Cortex of kidney (tissue), 1 donor: ENCODE measurements around the gene ATP6V1A.

ENCODE experiments used
- DNase-seq: peaks from one replicate; lab custom pipeline; 2025; lab: John Stamatoyannopoulos, UW

ATP6V1A gene

GRCh38 chr3:113746548-113747282 is at the start of gene ATP6V1A:
TSS of gene ATP6V1A (plus strand) at chr3:113747035. CDS start at chr3:113778754, 31,719 bp downstream.
- no peak for DNase-seq

- DNase-seq: no peak
Observed at GRCh38 chr3:113697500-113698090, 49.2 kb upstream of the ATP6V1A start.

DNA sequence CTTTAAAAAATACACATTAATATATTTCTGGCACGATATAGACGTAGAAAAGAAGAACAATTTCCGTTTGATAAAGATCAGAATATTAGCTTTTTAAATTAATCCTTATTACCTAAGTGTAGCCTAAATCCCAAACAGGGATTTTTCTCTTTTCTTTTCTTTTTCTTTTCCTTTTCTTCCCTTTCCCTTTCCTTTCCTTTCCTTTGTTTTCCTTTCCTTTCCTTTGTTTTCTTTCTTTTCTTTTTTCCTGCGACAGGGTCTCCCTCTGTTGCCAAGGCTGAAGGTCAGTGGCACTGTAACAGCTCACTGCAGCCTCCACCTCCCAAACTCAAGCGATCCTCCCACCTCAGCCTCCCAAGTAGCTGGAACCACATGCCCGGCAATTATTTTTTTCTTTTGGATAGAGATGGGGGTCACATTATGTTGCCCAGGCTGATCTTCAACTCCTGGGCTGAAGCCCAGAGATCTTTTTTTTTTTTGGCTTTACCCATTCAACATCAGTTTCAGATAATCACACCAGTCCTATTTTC is 48.6 kb upstream of the ATP6V1A start:
- DNase-seq: no peak

GRCh38 chr3:113698956-113699355 is 47.9 kb upstream of the ATP6V1A start:
- DNase-seq: no peak

DNA sequence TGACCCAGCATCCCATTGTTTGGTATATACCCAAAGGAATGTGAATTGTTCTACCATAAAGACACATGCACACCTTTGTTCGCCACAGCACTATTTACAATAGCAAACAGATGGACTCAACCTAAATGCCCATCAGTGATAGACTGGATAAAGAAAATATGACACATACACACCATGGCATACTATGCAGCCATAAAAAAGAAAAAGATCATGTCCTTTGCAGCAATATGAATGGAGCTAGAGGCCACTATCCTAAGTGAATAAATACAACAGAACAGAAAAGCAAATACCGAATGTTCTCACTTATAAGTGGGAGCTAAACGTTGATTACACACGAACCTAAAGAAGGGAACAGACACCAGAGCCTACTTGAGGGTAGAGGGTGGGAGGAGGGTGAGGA is 39.0 kb upstream of the ATP6V1A start:
- no peak for DNase-seq

- no peak for DNase-seq
Observed at GRCh38 chr3:113712129-113712528, 34.7 kb upstream of the ATP6V1A start.

DNA sequence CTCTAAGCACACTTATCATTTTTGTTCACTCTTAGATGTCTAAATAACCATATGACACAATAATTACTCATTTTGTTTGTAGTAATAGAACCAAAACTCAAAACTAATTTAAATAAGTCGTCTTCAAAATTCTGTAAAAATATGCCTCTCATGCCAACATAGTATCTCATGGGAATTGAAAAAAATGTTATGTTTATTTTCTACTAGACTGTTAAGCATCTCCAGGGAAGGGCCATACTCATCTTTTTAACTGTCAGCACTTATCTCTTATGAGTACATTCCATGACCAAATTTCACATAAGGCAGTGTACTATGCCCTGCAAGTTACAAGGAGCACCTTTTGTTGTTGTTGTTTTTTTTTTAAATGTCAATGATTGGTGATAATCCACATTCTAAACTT is 32.1 kb upstream of the ATP6V1A start:
- no peak for DNase-seq

- DNase-seq: no peak
Observed at GRCh38 chr3:113717308-113717707, 29.5 kb upstream of the ATP6V1A start.

- no peak for DNase-seq
Observed at GRCh38 chr3:113717818-113718217, 29.0 kb upstream of the ATP6V1A start.

DNA sequence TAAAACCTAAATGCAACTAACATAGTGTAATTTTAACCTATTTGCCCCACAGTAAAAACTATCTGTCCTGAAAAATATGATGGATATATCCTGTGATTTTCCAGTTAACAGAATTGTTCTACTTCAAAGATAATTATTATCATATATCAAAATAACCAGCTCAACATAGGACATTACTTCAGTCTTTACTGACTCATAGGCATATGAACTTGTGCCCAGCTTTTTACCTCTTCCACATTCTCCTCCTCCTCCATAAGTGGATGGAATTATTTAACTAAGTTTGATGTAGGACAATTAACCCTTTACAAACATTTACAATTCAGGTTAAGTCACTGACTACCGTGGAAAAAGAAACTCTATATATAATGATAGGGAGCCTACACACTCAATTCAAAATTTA is 27.5 kb upstream of the ATP6V1A start:
- no peak for DNase-seq

DNA sequence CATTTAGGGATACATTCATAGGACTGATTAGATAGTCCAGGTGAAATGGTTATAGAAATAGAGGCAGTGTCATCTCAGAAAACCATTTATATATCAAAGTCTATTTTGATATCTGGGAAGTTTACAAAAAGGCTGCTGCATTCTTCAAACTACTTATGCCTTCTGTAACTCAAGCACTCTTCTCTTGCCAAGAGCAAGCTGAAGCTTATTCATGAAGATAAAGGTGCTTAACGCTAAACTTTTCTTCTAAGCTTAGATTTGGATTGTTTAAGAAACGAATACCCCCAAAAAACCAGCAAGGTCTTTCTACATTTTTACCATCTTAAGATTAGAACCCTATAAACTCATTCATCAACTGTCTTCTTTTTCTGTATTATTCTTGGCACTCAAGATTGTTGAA is 27.1 kb upstream of the ATP6V1A start:
- DNase-seq: no peak

- DNase-seq: no peak
Observed at GRCh38 chr3:113721636-113722035, 25.2 kb upstream of the ATP6V1A start.

DNA sequence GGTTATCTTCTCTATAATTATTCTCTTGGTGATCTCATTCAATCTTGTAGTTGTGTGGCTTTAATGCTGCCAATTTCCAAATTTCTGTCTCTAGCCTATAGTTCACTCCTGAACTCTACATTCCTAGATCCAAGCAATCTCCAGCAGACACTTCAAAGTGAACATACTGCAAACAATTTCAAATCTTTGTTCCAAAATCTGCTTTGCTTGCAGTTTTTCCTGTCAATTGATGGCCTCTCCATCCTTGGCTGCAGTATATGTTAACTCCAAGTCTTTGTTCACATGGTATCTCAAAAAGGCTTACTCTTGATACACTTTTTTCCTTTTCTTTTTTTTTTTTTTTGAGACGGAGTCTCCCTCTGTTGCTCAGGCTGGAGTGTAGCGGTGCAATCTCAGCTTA is 18.2 kb upstream of the ATP6V1A start:
- no peak for DNase-seq

DNA sequence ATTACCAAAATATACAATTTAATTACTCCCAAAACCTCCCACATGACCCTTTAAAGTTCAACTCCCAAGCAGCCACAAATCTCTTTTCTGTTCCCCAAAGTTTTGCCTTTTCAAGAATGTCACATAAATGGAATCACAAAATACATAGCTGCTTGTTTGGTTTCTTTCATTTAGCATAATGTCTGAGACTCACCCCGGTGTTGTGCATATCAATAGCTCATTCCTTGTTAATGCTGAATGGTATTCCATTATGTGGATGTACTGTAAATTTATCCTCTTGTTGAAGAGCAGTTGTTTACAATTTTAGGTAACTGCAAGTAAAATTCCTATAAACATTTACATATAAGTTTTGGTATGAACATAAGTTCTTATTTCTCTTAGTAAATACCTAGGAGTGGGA is 16.3 kb upstream of the ATP6V1A start:
- no peak for DNase-seq

GRCh38 chr3:113731694-113732093 is 15.1 kb upstream of the ATP6V1A start:
- DNase-seq: no peak

DNA sequence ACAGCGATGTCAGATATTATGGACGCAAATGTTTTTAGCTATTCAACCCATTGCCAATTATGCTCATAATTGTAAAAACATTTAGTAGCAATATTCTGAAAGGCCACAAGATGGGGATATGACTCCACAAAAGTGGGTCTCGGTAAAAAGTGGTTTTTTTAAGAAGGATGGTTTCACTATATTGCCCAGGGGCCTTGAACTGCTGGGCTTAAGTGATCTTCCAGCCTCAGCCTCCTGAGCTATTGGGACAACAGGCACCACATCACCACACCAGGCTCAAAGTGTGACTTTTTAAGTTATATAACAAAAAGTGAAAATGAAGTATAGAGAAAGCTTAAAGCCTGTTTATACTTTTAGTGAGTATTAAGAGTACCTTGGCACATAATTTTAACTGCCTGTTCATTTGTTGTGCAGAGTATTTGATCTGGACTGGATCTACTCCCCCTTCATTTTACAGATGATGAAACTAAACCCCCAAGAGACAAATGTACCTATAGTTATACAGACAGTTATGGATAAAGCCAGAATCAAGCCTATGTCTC is 10.2 kb upstream of the ATP6V1A start:
- no peak for DNase-seq

DNA sequence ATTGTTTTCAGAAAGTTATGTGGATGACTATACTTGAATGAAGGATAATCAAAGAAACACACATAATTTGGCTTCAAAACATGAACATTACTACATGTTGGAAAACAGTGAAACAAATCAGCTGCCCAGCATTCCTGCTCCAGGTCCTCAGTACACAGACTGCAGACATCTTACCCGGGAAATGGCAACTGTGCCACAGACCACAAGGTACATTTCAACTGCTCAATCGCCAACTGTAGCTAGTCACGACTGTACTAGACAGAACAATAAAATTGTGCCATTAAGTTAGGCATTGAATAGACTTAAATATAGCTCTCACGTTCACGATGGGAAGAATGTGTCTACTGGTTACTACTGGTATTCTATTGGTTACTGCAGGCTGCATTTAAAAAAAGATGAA is 5.7 kb upstream of the ATP6V1A start:
- DNase-seq: no peak

DNA sequence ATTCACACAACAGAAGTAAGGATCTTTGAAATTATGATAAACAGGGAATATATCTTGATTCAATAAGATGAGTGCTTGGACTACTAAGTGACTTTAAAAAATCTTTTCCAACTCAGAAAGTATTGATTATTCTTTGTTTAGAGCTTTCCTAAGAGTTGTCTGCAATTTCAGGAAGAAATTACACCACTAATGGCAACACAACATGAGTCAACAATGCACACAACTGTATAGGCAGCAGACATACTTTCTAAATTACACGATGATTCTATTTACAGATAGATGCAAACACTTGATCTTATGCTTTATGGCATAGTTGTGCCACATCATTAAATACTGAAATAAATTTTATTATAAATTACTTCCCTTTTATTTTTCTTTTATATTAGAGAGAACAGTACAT is 5.2 kb upstream of the ATP6V1A start:
- no peak for DNase-seq

DNA sequence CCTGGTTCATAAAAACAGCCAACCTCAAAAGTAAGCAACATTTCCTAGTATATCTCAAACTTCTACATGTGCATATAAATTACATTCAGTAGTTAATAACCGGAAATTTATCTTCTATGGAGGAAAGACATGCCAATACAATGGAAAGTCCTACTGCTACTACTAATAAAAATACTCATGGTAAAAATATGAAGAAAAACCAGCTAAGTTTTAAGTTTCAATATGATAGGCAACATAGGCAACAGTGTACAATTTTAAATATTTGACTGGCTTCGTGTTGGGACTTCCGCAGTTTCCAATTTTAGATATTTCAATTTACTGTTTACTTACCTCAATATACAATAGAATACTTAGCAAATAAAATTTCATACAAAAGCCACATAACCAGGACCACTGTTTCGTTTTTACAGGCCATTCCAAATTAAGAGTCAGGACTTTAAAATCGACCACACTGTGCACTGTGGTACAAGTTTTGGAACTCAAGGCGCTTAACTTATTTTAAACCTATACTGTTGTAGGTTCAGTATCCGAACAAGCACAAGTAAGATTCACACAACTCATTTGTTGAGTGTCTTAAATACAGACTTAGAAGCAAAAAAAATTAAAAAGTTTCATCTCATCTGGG is 3.7 kb upstream of the ATP6V1A start:
- no peak for DNase-seq

DNA sequence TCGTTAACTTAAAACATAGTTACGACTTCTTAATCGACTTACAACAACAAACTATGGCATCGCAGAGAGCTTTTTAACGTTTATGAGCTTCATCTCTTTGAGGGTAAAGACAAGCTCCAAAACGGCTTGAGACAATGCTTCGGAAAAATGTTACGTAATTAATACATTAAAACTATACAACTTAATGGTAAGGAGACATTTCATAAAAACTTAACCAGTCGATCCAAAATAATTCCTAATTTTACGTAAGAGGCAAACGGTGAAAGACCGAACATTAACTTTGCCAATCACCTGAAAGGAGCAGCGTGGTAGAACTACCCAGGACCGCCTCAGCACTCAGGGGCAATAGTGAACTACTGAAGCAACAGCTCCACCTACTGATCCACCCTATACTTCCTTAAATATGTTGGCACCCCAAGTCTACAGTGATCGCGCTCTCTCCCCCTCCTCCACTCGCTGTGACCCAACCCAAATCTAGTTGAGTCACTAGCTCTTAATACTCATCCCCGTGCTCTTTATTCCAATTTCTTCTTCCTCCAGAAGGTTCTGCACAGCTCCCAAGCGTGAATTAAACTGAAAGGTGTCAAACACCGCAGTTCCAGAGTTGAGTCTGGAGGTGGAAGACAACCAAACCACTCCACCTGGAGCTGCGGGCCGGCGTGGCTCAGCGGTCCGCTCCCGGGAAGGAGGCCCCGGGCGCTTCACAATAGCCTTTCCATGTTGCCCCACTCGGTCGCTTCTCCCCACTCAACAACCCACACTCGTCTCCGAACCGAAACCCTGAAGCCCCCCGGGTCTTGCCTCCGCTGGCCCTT is 1.7 kb upstream of the ATP6V1A start:
- DNase-seq: no peak

DNA sequence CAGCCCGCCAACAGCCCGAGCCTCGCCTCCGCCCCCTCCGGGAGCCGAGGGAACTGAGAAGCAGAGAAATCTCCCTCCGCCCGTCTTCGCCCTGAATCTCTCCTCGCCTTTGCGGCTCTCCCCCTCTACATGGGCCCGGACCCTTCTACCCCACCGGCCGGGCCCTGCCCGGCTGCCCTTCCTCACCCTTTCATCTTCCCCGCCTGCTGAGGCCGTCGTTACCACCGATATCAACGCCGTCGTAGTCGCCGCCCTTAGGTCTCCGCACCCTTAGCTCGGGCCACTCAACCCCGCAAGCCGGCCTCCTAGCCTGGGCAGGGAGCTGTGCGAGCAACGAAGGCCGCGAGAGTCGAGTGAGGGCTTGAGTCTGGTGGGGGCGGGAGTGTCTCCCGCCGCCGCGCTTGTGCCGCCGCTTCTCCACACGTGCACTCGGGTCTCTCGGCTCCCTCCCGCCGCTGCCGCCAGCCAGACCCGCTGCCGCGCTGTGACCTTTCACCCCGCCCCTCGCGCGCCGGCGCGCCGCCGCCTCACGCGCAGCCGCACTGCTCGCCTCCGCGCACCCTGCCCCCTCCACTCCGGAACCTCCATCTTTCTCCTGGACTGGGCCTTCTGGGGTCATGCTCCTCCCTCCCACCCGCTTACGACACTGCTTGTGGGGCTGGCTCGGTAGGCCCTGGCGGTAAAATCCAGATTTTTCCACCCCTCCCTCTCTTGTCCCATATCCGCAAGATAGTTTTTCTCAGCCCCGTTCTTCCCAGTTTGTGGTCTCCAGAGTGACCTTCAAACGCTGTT is 883 bp upstream of the ATP6V1A start, which contains the start of gene NAA50:
Gene NAA50 (minus strand): TSS at position 494 of the 792 bp plus-strand sequence. CDS start 300 bp downstream, at position 194.
- DNase-seq: peak; percentile 52
